LoVo (cell line): ENCODE results near the gene LGI2.

Experiments
- DNase-seq: peaks from one replicate; pipeline ENCODE4 v3.0.0-alpha.2; 2016; ENCODE audit warnings: low spot score

Gene LGI2

GRCh38 chr4:24966076-24966475 lies 64.7 kb downstream of the LGI2 start:
- no peak for DNase-seq

GRCh38 chr4:24965627-24966026 lies 65.1 kb downstream of the LGI2 start:
- DNase-seq: no peak

GRCh38 chr4:24963277-24963676 lies 67.5 kb downstream of the LGI2 start:
- DNase-seq: no peak

- DNase-seq: no peak
Measured at GRCh38 chr4:24957886-24958285, 72.9 kb downstream of the LGI2 start.

GRCh38 chr4:24956763-24957162 lies 74.0 kb downstream of the LGI2 start:
- no peak for DNase-seq

GRCh38 chr4:24956091-24956490 lies 74.7 kb downstream of the LGI2 start:
- DNase-seq: no peak

GRCh38 chr4:24952667-24953066 lies 78.1 kb downstream of the LGI2 start:
- DNase-seq: no peak

- no peak for DNase-seq
Measured at GRCh38 chr4:24949970-24950369, 80.8 kb downstream of the LGI2 start.
